ENCODE data around the gene HHIPL1. TPM values are rescaled to one million over a fixed set of nuclear protein-coding genes. Genes with fewer than 3 reads are reported as not detected.

The HHIPL1 gene
- total RNA-seq, 2 donors from 2014 or later = under 0.01 to 0.26 TPM

GRCh38 chr14:99597911-99598600 lies 46.9 kb upstream of the HHIPL1 start:
- 93 to 94% methylated on average over 18 to 20 of the region's 20 CpGs for WGBS, 2 donors
- H3K27ac ChIP-seq = peak overlapping the region in 3 of 4 donors; percentile 59 to 75 (median 64)
- H3K4me1 ChIP-seq = peaks cover 98% of the 10 kb centered on the region
- H3K4me3 ChIP-seq = no peak overlapping the region
- DNase-seq (no peak), ATAC-seq (no peak)
- no peak for TF ChIP-seq CTCF (IDR thresholded peaks at IDR 0.05)
- TF ChIP-seq POLR2A (IDR thresholded peaks at IDR 0.05) = no peak
- intact Hi-C loops (cut with DNase I) = no loop called here
- no peaks in the 10 kb centered on the region for H3K27me3 ChIP-seq
- H3K9me3 ChIP-seq = no peaks in the 10 kb centered on the region
- H3K36me3 ChIP-seq (replicated peaks in 1 of 2; ENCODE audit: insufficient read depth in 1 of 2, low read depth in 2 of 2) = no peaks in the 10 kb centered on the region

GRCh38 chr14:99598774-99599173 lies 46.2 kb upstream of the HHIPL1 start:
- peaks cover 98% of the 10 kb centered on the region for H3K4me1 ChIP-seq

GRCh38 chr14:99599393-99599792 lies 45.5 kb upstream of the HHIPL1 start:
- no peak overlapping the region for H3K4me3 ChIP-seq
- ATAC-seq (no peak), DNase-seq (no peak)
- no peaks in the 10 kb centered on the region for H3K36me3 ChIP-seq (replicated peaks in 1 of 2; ENCODE audit: insufficient read depth in 1 of 2, low read depth in 2 of 2)
- no peak for TF ChIP-seq POLR2A (IDR thresholded peaks at IDR 0.05)
- TF ChIP-seq CTCF (IDR thresholded peaks at IDR 0.05) = no peak
- intact Hi-C loops (cut with DNase I) = no loop called here
- H3K27ac ChIP-seq = peak overlapping the region in 3 of 4 donors; percentile 59 to 75 (median 64)
- H3K9me3 ChIP-seq = no peaks in the 10 kb centered on the region
- H3K4me1 ChIP-seq = peaks cover 93% of the 10 kb centered on the region
- WGBS, 2 donors = 39% methylated on average over 6 of the region's 6 CpGs
- no peaks in the 10 kb centered on the region for H3K27me3 ChIP-seq

More at GRCh38 chr14:99598774-99599173, 46.2 kb upstream of the HHIPL1 start:
- Histone ChIP-seq H3K36me3 (replicated peaks in 1 of 2; ENCODE audit: insufficient read depth in 1 of 2, low read depth in 2 of 2) (no peaks in the 10 kb centered on the region), H3K4me3 (no peak overlapping the region), H3K27me3 (no peaks in the 10 kb centered on the region), H3K9me3 (no peaks in the 10 kb centered on the region), H3K27ac (peak overlapping the region in 3 of 4 donors; percentile 59 to 75 (median 64))
- intact Hi-C loops (cut with DNase I) = no loop called here
- TF ChIP-seq POLR2A (IDR thresholded peaks at IDR 0.05) (no peak), CTCF (IDR thresholded peaks at IDR 0.05) (no peak)
- 34 to 42% methylated on average over 3 of the region's 3 CpGs for WGBS, 2 donors
- ATAC-seq (no peak), DNase-seq (no peak)

GRCh38 chr14:99600232-99600888 lies 44.6 kb upstream of the HHIPL1 start:
- no peaks in the 10 kb centered on the region for H3K36me3 ChIP-seq (replicated peaks in 1 of 2; ENCODE audit: insufficient read depth in 1 of 2, low read depth in 2 of 2)
- H3K4me1 ChIP-seq = peaks cover 84% of the 10 kb centered on the region
- no peak overlapping the region for H3K4me3 ChIP-seq
- DNase-seq (no peak), ATAC-seq (no peak)
- intact Hi-C loops (cut with DNase I) = no loop called here
- no peaks in the 10 kb centered on the region for H3K27me3 ChIP-seq
- peak overlapping the region in 3 of 4 donors; percentile 59 to 73 (median 64) for H3K27ac ChIP-seq
- H3K9me3 ChIP-seq = no peaks in the 10 kb centered on the region
- 45 to 51% methylated on average over 3 of the region's 3 CpGs for WGBS, 2 donors
- TF ChIP-seq POLR2A (IDR thresholded peaks at IDR 0.05) (no peak), CTCF (IDR thresholded peaks at IDR 0.05) (no peak)
